Measurements from ENCODE around the gene PLXNC1. TPM values are rescaled to one million over a fixed set of nuclear protein-coding genes. Genes with fewer than 3 reads are reported as not detected.
A peak's percentile ranks its signal among the peaks of the same experiment; 100 is the strongest.

PLXNC1 gene
- total RNA-seq, 2 donors from 2014 or later, result 2.0 to 3.0 TPM

- Histone ChIP-seq H3K9me3 (no peaks in the 10 kb centered on the region), H3K4me3 (no peak overlapping the region), H3K27ac (peak overlapping the region; percentile 32 to 62), H3K36me3 (no peaks in the 10 kb centered on the region), H3K27me3 (no peaks in the 10 kb centered on the region), H3K4me1 (peaks cover 0 to 44% of the 10 kb centered on the region in 2 donors)
- TF ChIP-seq CTCF (IDR thresholded peaks at IDR 0.05), result no peak
- DNase-seq (ENCODE audit: low spot score), result no peak
These were observed 118.6 kb downstream of the PLXNC1 start for GRCh38 chr12:94266796-94267536.

GRCh38 chr12:94267537-94267872 lies 119.1 kb downstream of the PLXNC1 start:
- H3K27me3 ChIP-seq, result no peaks in the 10 kb centered on the region
- H3K36me3 ChIP-seq, result no peaks in the 10 kb centered on the region
- H3K9me3 ChIP-seq, result no peaks in the 10 kb centered on the region
- DNase-seq (ENCODE audit: low spot score), result no peak
- peaks cover 0 to 41% of the 10 kb centered on the region in 2 donors for H3K4me1 ChIP-seq
- no peak overlapping the region for H3K4me3 ChIP-seq
- H3K27ac ChIP-seq, result peak overlapping the region; percentile 32 to 62
- TF ChIP-seq CTCF (IDR thresholded peaks at IDR 0.05), result no peak

- no peaks in the 10 kb centered on the region for H3K27me3 ChIP-seq
- peak overlapping the region; percentile 32 to 62 for H3K27ac ChIP-seq
- no peaks in the 10 kb centered on the region for H3K36me3 ChIP-seq
- no peak for TF ChIP-seq CTCF (IDR thresholded peaks at IDR 0.05)
- no peaks in the 10 kb centered on the region for H3K9me3 ChIP-seq
- H3K4me3 ChIP-seq, result no peak overlapping the region
- H3K4me1 ChIP-seq, result peaks cover 0 to 37% of the 10 kb centered on the region in 2 donors
- no peak for DNase-seq (ENCODE audit: low spot score)
These were observed 119.6 kb downstream of the PLXNC1 start for GRCh38 chr12:94267921-94268471.

- no peaks in the 10 kb centered on the region for H3K9me3 ChIP-seq
- no peak for TF ChIP-seq CTCF (IDR thresholded peaks at IDR 0.05)
- H3K36me3 ChIP-seq, result no peaks in the 10 kb centered on the region
- H3K4me1 ChIP-seq, result peaks cover 0 to 31% of the 10 kb centered on the region in 2 donors
- H3K27me3 ChIP-seq, result no peaks in the 10 kb centered on the region
- H3K4me3 ChIP-seq, result no peak overlapping the region
- DNase-seq (ENCODE audit: low spot score), result no peak
- no peak overlapping the region for H3K27ac ChIP-seq
These were observed 121.1 kb downstream of the PLXNC1 start for GRCh38 chr12:94269316-94269999.

- Histone ChIP-seq H3K4me1 (peaks cover 0 to 17% of the 10 kb centered on the region in 2 donors), H3K36me3 (no peaks in the 10 kb centered on the region), H3K9me3 (no peaks in the 10 kb centered on the region), H3K4me3 (no peak overlapping the region), H3K27ac (no peak overlapping the region), H3K27me3 (no peaks in the 10 kb centered on the region)
- TF ChIP-seq CTCF (IDR thresholded peaks at IDR 0.05), result no peak
- DNase-seq (ENCODE audit: low spot score), result no peak
These were observed 123.0 kb downstream of the PLXNC1 start for GRCh38 chr12:94271351-94271750.
